H1 (cell line): ENCODE results near the gene ODF4. TPM values are rescaled to one million over a fixed set of nuclear protein-coding genes. Genes with fewer than 3 reads are reported as not detected.

Experiments used
- CBX8 ChIP-seq: fragments of 300-800, 300-1000 bp; sonication (generic); IDR thresholded peaks from 2 replicates; pipeline ENCODE4 v1.7.1; 2016; ENCODE audit warnings: low read depth, low read length, borderline replicate concordance
- CTCF ChIP-seq, 3 experiments: IDR thresholded peaks; 1 replicate in 2 of 3; 2 replicates in 1 of 3; pipeline versions ENCODE4 v1.5.1 to v1.6.1; 2011; ENCODE audit warnings: low read length in 3 of 3, mild to moderate bottlenecking in 3 of 3, inconsistent platforms in 2 of 3, low read depth in 1 of 3, moderate library complexity in 1 of 3; ENCODE audit not compliant: insufficient read depth in 1 of 3; ENCODE audit errors: control extremely low read depth in 1 of 3
- GTF2F1 ChIP-seq: IDR thresholded peaks from 2 replicates; pipeline ENCODE4 v1.6.1; 2012; ENCODE audit warnings: low read depth, low read length, improper control_type of control experiment, borderline replicate concordance
- POLR2A ChIP-seq, 2 experiments: IDR thresholded peaks; 1 replicate in 1 of 2; 2 replicates in 1 of 2; pipeline ENCODE4 v1.6.1; 2011; ENCODE audit warnings: low read depth in 2 of 2, low read length in 2 of 2, mild to moderate bottlenecking in 2 of 2; ENCODE audit errors: control extremely low read depth in 1 of 2
- POU5F1 ChIP-seq: IDR thresholded peaks from 2 replicates; pipeline ENCODE4 v1.6.1; 2011; ENCODE audit warnings: low read depth, mild to moderate bottlenecking, low read length, moderate library complexity
- RXRA ChIP-seq: IDR thresholded peaks from 2 replicates; pipeline ENCODE4 v1.6.1; 2011; ENCODE audit warnings: low read depth, mild to moderate bottlenecking, low read length, moderate library complexity; ENCODE audit not compliant: insufficient read depth
- SP2 ChIP-seq: IDR thresholded peaks from 2 replicates; pipeline ENCODE4 v1.6.1; 2012; ENCODE audit warnings: mild to moderate bottlenecking, low read length, inconsistent platforms
- USF2 ChIP-seq: IDR thresholded peaks from 2 replicates; pipeline ENCODE4 v1.6.1; 2011; ENCODE audit warnings: low read length, improper control_type of control experiment
- polyA plus RNA-seq, 7 experiments: library from polyadenylated mRNA; depleted of rRNA in 3 of 7; stranded (reverse) in 5 of 7; unstranded in 2 of 7; fragments of >200 nt in 5 of 7; fragments of 200-250 nt in 2 of 7; gene quantifications; 1 replicate in 5 of 7; 2 replicates in 1 of 7; 4 replicates in 1 of 7; pipeline versions ENCODE4 v1.2.1 to v1.2.3, GENCODE V29; 2011 to 2013; ENCODE audit warnings: missing spikeins in 2 of 7, mixed read lengths in 2 of 7
- total RNA-seq: library from RNA; stranded (reverse); fragmentation: NEBNext Ultra II Directional; extraction: Animal tissue kit (Norgen Biotek cat#: 25700); gene quantifications from 2 replicates; pipeline ENCODE4 v1.2.1, GENCODE V29; 2021

ODF4 gene
- total and polyA plus RNA-seq, 2 of the 8 experiments (the other 6 are each of a cell fraction or from before 2014, with no cell fraction given), result not detected

- TF ChIP-seq USF2, result no peak
- TF ChIP-seq POU5F1, result no peak
- no peak for TF ChIP-seq SP2
- no peak for TF ChIP-seq CBX8
- no peak for TF ChIP-seq POLR2A (IDR thresholded peaks at IDR 0.05; ENCODE audit: control extremely low read depth in 1 of 2, low read depth in 2 of 2, low read length in 2 of 2)
- no peak for TF ChIP-seq RXRA
- no peak for TF ChIP-seq CTCF (IDR thresholded peaks at IDR 0.05; ENCODE audit: control extremely low read depth in 1 of 3, insufficient read depth in 1 of 3, low read depth in 1 of 3, low read length in 3 of 3)
- no peak for TF ChIP-seq GTF2F1
Observed at GRCh38 chr17:8332128-8332527, 7.5 kb upstream of the ODF4 start (continued).
